Measurements from ENCODE around the gene SPI1.
A peak's percentile ranks its signal among the peaks of the same experiment; 100 is the strongest.

The SPI1 gene

GRCh38 chr11:47387944-47388696 lies 9.8 kb upstream of the SPI1 start:
- no peak for DNase-seq

DNA sequence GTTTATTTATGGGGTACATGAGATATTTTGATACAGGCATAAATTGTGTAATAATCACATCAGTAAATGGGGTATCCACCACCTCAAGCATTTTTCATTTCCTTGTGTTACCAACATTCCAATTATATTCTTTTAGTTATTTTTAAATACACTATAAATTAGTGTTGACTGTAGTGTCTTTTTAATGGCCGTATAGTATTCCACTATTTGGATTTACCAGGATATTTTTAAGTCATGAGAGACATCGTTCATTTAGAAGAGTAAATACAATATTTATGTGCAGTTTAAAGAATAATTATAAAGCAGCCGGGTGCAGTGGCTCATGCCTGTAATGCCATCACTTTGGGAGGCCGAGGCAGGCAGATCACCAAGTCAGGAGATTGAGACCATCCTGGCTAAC lies 6.2 kb upstream of the SPI1 start:
- DNase-seq = no peak

DNA sequence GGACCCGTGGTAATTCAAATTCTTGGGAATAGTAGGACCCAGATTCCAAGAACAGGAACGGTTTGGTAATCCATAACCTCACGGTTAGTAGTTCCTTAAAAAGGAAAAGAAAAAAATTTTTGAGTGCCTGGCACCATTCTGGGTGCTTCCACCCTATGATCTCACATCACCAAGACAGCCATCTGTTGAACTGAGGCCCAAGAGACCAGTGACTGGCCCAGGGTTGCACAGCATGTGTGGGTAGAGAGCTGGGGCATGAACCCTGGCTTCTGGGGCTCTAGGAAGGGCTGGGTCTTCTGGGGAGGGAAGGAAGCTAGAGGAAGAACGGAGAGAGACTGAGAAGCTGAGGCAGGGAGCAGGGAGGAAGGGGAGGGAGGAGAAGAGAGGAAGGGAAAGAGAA lies 4.7 kb upstream of the SPI1 start:
- no peak for DNase-seq

- DNase-seq = no peak
Observed at GRCh38 chr11:47380078-47380477, 1.7 kb upstream of the SPI1 start.

- DNase-seq = no peak
Observed at GRCh38 chr11:47379317-47379716, 970 bp upstream of the SPI1 start.

- DNase-seq = no peak
Observed at GRCh38 chr11:47378836-47379170, 456 bp upstream of the SPI1 start.

DNA sequence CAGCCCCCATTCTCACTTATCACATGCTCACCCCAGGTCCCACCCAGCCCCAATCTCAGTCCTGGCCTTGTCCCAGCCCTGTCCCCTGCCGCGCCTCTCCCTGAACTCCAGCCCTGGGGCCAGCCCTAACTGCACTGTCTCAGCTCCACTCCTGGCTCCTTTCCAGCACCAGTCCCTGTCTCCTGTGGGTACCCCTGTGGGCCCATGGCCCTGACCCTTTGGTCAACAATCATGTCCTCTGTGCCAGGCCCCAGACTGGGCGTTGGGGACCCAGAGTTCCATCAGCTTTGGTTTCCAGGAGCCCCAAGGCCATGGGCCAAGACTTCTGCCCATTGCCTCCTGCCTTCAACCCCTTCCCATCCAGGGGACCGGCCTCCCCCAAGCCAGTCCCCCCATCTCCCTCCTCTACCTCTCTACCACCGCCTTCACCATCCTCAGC lies 757 bp downstream of the SPI1 start:
- no peak for DNase-seq

- DNase-seq = no peak
Observed at GRCh38 chr11:47376525-47377371, 1.6 kb downstream of the SPI1 start.

DNA sequence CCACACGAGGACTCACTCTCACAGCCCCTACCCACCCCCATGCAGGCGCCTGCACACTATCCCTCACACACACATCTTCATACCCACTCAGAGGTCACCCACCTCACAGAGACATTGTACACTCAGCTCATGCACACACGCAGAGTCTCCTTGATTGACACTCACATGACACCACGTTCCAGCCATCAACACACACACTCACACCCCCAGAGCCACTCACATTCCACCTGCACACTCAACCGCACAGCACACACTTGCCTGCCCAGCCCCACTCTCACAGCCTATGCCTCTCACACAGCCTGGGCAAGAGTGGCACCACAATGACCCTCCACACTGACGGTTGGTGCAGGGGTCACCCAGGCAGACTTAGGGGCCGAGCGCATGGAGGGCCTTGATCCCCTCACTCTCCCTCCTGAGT lies 2.2 kb downstream of the SPI1 start:
- DNase-seq = no peak

DNA sequence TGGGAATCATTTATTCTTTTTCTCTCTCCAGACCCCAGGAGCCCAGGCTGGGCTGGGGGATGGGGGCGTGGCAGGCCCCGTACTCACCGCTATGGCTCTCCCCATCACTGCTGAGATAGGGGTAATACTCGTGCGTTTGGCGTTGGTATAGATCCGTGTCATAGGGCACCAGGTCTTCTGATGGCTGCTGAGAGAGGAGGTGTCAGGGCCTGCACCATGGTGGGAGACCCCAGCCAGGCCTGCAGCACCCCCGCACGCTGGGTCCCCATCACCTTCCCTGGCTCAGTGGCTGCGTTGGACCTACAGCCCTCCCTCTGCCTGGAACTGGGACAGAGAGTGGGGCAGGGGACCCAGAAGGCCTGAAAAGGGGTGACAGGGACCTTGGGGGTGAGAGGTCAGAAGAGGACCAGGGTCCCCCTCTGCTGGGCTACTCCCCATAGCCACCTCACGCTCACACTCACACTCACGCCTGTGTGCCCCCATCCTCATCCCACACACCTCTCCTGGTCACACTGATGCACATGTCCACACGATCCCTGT lies 2.7 kb downstream of the SPI1 start:
- DNase-seq = no peak

GRCh38 chr11:47375020-47375419 lies 3.3 kb downstream of the SPI1 start:
- no peak for DNase-seq

DNA sequence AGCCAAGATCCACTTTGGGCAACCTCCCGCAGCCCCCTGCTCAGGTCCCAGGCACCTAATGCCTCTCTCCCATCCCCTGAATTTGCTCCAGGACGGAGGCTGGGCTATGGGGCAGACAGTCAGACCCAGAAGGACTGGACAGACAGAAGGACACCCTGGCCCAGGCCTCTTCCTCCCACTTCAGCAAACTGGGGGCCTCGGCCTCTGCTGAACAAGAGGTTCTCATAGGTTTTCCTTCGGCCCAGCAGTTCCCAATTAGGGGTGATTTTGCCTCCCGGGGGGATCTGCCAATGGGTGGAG lies 3.7 kb downstream of the SPI1 start:
- no peak for DNase-seq

DNA sequence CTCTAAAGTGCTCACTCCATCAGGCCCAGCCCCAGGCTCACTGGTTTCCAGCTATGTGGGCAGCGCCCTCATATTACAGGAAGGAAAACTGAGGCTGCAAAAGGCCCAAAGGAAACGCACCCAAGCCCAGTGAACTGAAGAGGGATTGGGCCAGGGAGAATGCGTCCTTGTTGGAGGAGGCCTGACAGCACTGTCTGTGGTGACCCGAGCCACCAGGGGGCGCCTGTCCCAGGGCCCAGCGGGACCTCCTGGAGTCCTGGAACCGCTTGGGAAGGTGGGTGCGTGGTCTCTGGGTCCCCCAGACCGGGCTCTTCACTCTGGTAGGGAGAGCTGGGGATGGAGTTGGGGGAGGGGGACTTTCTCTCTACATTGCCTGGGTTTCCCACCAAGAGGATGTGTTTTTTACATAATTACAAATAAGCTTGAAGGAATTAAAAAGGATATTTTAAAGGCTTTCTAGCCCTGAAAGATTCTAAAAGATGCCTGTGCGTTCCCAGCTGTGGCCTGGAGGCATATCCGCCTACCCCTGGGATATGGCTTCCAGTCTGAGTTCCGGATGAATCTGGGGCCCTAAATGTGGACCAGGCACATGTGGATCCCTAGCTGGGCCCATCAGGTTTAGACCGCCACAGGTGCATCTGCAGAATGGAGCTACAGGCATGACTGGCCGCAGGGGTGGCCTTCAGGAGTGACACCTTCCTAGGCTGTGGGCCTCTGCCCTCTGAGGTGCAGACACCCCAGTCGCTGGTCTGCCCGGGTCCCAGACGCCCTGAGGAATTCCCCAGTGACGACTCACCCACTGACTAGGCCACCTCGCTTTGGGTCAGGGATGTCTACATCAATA lies 4.2 kb downstream of the SPI1 start:
- DNase-seq = peak; percentile 73 to 87

- no peak for DNase-seq
Observed at GRCh38 chr11:47372422-47372821, 5.9 kb downstream of the SPI1 start.

- DNase-seq = no peak
Observed at GRCh38 chr11:47369676-47370075, 8.7 kb downstream of the SPI1 start.

GRCh38 chr11:47366020-47366490 lies 12.3 kb downstream of the SPI1 start:
- DNase-seq = no peak

- DNase-seq = no peak
Observed at GRCh38 chr11:47361419-47361818, 16.9 kb downstream of the SPI1 start.

GRCh38 chr11:47360341-47360740 lies 18.0 kb downstream of the SPI1 start:
- DNase-seq = no peak

- no peak for DNase-seq
Observed at GRCh38 chr11:47359586-47359985, 18.8 kb downstream of the SPI1 start.

DNA sequence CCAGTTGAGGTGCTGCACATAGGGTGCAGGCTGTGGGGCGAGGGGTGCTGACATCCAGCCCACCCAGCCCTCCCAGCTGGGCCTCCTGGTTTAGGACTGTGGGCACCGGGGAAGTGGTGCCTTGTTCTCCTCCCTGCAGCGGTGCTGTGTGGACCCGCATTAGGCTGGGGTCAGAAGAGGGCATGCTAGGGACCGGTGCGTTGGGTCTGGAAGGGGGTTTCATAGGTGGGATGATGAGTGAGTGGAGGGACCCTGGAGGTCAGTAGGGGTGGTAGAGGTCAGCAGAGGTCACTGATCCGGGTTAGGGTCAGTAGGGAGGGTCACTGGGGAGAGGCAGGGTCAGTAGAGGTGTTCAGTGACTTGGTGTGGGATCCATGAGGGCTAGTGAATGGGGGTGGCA lies 19.2 kb downstream of the SPI1 start:
- DNase-seq = no peak

- no peak for DNase-seq
Observed at GRCh38 chr11:47358731-47359051, 19.7 kb downstream of the SPI1 start.

- DNase-seq = no peak
Observed at GRCh38 chr11:47357985-47358730, 20.2 kb downstream of the SPI1 start.

- no peak for DNase-seq
Observed at GRCh38 chr11:47356998-47357329, 21.4 kb downstream of the SPI1 start.
